Measurements from ENCODE around the gene BABAM2.
A peak's percentile ranks its signal among the peaks of the same experiment; 100 is the strongest.
"Not testable (repeated sequence)": the region's sequence is repeated elsewhere in the genome, so short reads cannot be mapped to it uniquely, and the experiment has no call there.

BABAM2 gene

DNA sequence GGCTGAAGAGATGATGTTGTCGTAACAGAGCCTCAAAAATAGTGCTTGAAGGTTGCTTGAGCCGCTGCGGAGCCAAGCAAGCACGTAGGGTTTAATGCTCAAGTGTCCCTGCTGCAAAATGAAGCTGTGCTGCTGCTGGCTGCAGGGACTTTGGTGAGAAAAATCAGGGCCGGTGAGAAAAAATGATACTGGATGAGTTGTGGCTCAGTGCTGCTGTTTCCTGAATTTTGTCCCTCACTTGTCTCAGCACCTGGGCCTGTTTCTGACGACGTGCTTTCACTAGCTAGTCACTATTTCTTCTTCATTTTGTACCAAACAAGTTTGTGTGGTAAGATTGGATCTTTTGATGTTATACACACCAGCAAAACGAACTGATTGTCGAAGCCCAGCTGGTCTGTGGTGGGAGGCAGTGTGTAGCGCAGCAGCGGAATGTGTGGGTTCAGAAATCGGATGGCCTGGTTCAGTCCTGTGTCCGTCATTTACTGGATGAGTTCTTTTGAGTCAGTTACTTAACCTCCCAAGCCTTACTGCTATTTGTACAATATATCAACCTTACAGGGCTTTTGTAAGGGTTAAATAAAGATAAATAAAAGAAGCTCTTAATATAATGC, 329.3 kb downstream of the BABAM2 start:
- DNase-seq: no peak

GRCh38 chr2:28224648-28225472, 334.3 kb downstream of the BABAM2 start:
- DNase-seq: no peak

DNA sequence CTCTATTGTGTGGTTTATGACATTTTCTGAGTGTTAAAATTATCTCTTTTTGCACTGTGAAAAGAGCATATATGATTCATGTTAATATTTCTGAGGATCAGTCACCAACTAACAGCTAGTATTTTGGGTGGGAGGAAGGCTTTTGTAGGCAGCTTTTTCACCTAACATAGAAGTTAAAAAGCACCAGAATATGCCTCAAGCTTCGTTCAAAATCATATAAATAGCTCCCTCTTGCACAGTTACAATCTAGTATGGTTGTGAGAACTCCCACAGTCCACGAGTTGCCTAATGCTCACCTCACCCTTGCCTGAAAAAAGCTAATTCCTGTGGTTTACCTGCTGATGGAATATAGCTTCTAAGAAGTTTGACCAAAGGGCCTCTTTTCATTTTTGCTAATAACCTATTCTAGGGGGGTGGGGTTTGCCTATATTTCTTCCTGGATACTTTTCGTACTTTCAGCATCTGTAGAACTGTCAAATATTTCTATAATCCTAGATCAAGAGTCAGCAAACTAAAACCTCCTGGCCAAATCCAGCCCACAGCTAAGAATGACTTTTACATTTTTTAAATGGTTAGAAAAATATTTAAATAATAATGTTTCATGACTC, 335.0 kb downstream of the BABAM2 start:
- no peak for DNase-seq

DNA sequence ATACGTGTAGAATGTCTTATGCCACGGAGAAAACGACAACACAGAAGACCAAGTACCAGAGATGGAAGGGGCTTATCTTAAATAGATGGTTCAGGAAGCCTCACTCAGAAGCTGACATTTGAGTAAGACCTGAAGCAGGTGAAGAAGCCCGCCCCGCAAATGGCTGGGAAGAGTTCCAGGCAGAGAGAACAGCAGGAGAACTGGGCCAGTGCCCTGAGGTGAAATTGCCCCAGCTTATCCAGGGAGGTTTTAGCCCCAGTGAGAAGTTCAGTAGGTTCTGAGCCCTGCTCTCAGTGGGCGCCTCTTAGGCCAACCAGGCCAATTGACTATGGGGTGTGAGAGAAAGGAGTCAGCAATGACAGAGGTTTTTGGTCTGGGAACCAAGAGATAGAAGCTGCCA, 336.0 kb downstream of the BABAM2 start:
- no peak for DNase-seq

GRCh38 chr2:28227498-28227897, 337.0 kb downstream of the BABAM2 start:
- no peak for DNase-seq

DNA sequence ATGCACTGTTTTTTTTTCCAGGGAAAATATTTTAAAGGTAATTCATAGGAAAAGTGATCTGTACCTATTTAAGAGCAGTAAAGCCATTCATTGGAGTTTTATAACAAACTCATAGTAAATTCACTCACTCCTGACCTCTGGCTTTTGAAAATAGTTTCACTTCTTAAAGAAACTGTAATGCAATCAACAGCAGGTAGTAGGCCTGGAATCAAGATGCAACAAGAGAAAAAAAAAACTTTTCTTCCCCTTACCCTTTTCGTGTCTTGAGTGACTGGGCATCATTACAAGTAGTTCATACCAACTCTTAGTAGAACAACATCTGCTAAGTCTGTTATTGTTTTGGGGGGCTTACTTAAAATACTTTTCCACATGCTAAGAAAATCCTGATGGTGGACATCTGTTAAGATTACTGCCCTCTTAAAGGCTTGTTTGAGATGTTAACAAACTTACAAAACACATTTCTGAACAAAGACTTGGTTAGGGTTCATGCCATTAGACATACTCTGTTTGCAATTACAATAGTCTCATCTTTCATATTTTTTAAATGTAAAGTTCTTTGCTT, 338.0 kb downstream of the BABAM2 start:
- no peak for DNase-seq

- no peak for DNase-seq
Observed at GRCh38 chr2:28231110-28231631, 340.6 kb downstream of the BABAM2 start.

GRCh38 chr2:28232295-28232694, 341.8 kb downstream of the BABAM2 start:
- DNase-seq: no peak

- DNase-seq: peak; percentile 65
Observed at GRCh38 chr2:28233164-28233676, 342.7 kb downstream of the BABAM2 start.

- no peak for DNase-seq
Observed at GRCh38 chr2:28234807-28235206, 344.3 kb downstream of the BABAM2 start.

GRCh38 chr2:28239207-28239606, 348.7 kb downstream of the BABAM2 start:
- DNase-seq: no peak

DNA sequence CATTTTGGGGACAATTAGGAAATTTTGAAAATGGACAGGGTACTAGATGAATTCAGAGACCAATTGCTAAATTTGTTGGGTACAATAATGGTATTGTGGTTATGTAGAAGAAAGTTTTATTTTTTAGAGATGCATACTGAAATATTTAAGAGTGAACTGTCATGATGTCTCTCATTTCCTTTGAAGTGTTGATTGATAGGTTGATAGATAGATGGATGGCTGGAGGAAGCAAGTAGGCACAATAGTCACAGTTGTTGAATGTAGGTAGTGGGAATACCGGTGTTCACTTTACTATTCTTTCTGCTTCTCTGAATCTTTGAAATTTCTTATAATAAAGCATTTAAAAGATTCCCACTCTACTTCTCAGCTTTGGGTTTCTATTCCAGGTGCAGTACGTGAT, 350.4 kb downstream of the BABAM2 start:
- DNase-seq: no peak

DNA sequence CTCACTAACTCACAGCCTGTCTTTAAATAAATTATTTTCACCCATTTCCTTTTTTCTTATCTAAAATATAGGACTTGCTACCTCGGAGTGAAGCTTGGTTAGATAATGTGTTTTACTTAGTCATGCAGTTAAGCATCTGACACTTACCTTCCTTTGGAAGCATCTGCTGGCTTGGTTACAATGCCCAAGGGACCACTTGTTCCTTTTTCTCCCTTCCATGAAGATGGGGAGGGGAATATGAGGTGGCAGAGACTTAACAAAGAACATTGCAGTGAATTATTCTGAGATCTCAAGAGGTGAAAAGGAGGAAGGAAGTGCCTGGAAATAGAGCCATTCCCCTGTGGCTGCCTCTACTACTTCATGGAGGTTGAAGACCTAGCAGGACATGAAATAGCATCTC, 356.8 kb downstream of the BABAM2 start:
- no peak for DNase-seq

- DNase-seq: no peak
Observed at GRCh38 chr2:28247734-28248133, 357.2 kb downstream of the BABAM2 start.

DNA sequence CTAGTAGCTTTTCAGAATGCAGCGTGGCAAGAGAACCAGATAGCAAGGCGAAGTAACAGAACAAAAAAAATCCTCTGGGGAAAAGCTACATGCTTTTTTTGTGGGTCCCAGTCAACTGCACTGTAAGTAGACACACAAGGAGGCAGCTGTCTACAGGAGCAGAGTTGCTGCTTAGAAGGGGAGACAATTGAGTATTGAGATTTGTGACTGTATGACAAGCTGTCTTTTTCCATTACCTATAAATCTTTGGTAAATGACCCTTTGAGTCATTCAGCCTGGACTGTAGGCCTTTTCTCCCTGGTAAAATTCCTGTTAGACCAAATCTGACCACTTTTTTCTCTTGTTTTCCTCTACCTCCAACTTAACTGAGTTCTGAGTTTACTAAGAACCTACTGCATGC, 358.0 kb downstream of the BABAM2 start:
- DNase-seq: no peak

DNA sequence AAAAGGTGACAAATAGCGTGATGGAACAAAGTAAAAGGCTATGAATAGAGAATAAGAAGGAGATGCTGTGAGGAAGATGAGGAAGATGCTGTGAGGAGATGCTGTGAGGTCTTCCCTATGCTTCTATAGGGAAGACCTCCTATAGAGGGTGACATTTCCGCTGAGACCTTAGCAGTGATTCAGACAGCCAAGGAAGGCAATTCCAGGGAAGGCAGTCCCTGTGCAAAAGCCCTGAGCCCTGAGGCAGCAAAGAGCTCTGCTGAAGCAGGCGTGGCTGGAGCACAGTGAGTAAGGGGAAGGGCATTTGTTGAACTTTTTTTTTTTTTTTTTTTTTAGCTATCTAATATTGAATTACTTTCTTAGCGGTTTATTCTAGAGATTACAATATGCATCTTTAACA, 359.5 kb downstream of the BABAM2 start:
- DNase-seq: no peak

DNA sequence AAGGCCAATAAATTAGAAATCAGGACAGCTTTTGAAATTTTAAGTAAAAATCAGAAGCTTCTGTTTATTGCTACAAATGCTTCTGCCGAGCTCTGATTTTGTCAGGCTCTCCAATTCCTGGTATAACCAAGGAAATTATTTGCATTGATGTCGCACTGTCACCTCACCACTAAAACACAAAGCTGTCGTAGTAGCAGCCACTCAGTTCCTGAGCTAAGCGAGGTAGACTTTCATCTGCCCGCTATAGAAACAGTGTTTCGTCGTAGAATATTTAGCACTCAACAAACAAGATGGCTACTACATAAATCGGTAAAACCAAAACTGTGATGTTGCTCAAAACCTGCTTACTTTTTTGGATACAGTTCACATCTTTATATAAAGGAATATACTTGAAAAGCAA, 360.8 kb downstream of the BABAM2 start:
- no peak for DNase-seq

GRCh38 chr2:28252311-28252710, 361.8 kb downstream of the BABAM2 start:
- no peak for DNase-seq

DNA sequence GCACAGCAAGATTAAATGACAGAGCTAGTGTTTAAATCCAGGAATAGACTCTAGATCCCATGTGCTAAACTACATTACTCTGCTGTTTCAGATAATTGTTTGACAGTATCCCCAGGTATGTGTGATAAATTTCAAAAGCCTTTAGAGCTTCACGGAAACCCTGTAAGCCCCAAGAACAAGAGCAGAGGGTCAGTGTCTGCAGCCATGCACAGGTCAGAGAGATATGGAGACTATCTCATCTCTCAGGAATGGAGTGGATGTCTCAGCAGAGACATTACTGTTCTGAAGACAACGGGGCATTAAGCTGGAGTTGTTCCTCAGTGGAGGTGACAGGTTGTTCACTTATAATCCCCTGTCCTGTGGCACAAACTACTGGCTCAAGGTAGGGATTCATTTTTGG, 363.0 kb downstream of the BABAM2 start:
- DNase-seq: no peak

DNA sequence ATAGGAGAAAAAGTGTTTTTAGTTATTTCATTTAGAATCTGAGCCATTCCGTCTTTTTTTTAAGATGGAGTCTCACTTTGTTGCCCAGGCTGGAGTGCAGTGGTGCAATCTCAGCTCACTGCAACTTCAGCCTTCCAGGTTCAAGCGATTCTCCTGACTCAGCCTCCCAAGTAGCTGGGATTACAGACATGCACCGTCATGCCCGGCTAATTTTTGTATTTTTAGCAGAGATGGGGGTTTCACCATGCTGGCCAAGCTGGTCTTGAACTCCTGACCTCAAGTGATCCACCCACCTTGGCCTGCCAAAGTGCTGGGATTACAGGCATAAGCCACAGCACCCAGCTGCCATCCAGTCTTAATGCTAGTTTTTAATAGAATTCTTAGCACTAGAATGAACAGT, 364.7 kb downstream of the BABAM2 start:
- not testable (repeated sequence) for DNase-seq

GRCh38 chr2:28257182-28257581, 366.7 kb downstream of the BABAM2 start:
- DNase-seq: no peak

- DNase-seq: not testable (repeated sequence)
Observed at GRCh38 chr2:28259226-28259625, 368.7 kb downstream of the BABAM2 start.

DNA sequence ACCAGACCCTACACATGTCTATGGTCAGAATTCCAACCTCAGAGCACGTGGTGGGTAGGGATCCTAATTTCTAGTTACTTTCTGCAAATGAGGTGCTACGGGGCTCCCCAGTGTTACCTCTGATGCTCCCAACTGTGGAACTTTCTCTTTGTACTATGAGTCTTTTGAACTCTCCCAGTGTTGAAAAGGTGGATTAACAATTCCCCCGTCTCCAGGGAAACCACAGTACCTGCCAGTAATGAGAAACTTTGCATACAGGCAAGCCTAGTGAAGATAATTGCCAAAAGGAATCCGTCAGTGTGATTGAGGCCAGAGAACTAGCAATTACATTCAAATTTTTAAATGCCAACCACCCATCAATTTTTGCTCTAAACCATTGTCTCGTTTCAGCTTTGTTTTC, 373.2 kb downstream of the BABAM2 start:
- DNase-seq: no peak

All from DMS53 (cell line).